Endothelial cell (in vitro differentiated cells): ENCODE data around the gene TRIM69. TPM values are rescaled to one million over a fixed set of nuclear protein-coding genes. Genes with fewer than 3 reads are reported as not detected.
"Not testable (repeated sequence)": the region's sequence is repeated elsewhere in the genome, so short reads cannot be mapped to it uniquely, and the experiment has no call there.

Experiments used
- DNase-seq: peaks from one replicate; pipeline ENCODE4 v3.0.0; 2021; ENCODE audit warnings: low spot score
- H3K27ac Mint-ChIP-seq: one replicate; pipeline ENCODE4 v1.8.0; 2021; ENCODE audit warnings: mixed read lengths, inconsistent platforms; ENCODE audit not compliant: unreplicated experiment
- H3K27me3 Mint-ChIP-seq: one replicate; pipeline ENCODE4 v1.8.0; 2021; ENCODE audit warnings: mild to moderate bottlenecking, moderate library complexity, mixed read lengths, inconsistent platforms; ENCODE audit not compliant: unreplicated experiment
- H3K36me3 Mint-ChIP-seq: one replicate; pipeline ENCODE4 v1.8.0; 2021; ENCODE audit warnings: mild to moderate bottlenecking, low read depth, mixed read lengths, inconsistent platforms; ENCODE audit not compliant: unreplicated experiment
- H3K4me1 Mint-ChIP-seq: one replicate; pipeline ENCODE4 v1.8.0; 2021; ENCODE audit warnings: mild to moderate bottlenecking, mixed read lengths, inconsistent platforms; ENCODE audit not compliant: unreplicated experiment
- H3K4me3 Mint-ChIP-seq: one replicate; pipeline ENCODE4 v1.8.0; 2021; ENCODE audit warnings: mild to moderate bottlenecking, mixed read lengths, inconsistent platforms; ENCODE audit not compliant: unreplicated experiment
- H3K9me3 Mint-ChIP-seq: one replicate; pipeline ENCODE4 v1.8.0; 2021; ENCODE audit warnings: mixed read lengths, inconsistent platforms; ENCODE audit not compliant: unreplicated experiment
- CTCF ChIP-seq: fragments of 200-600 bp; sonication (generic); IDR thresholded peaks from one replicate; pipeline ENCODE4 v1.5.0; 2021; ENCODE audit warnings: antibody characterized with exemption; ENCODE audit not compliant: unreplicated experiment
- total RNA-seq: library from RNA; stranded (reverse); fragmentation: NEBNext Ultra II Directional; extraction: Animal tissue kit (Norgen Biotek cat#: 25700); gene quantifications from one replicate; pipeline ENCODE4 v1.2.1, GENCODE V29; 2021; ENCODE audit not compliant: unreplicated experiment

The TRIM69 gene
- total RNA-seq, 1 donor from 2014 or later: 13.4 TPM

GRCh38 chr15:44727485-44728231 lies 8.7 kb upstream of the TRIM69 start:
- no peak overlapping the region for H3K4me3 Mint-ChIP-seq

GRCh38 chr15:44728232-44728575 lies 8.1 kb upstream of the TRIM69 start:
- Mint-ChIP-seq H3K27ac (peak overlapping the region; percentile 92), H3K4me1 (peaks cover 17% of the 10 kb centered on the region), H3K4me3 (peak overlapping the region; percentile 97)
- not testable (repeated sequence) for H3K9me3 Mint-ChIP-seq, H3K36me3 Mint-ChIP-seq, DNase-seq, H3K27me3 Mint-ChIP-seq

More at GRCh38 chr15:44727485-44728231, 8.7 kb upstream of the TRIM69 start:
- no peak for DNase-seq
- peaks cover 17% of the 10 kb centered on the region for H3K4me1 Mint-ChIP-seq
- no peaks in the 10 kb centered on the region for H3K9me3 Mint-ChIP-seq
- no peak for TF ChIP-seq CTCF
- H3K27me3 Mint-ChIP-seq: no peaks in the 10 kb centered on the region
- peaks cover 6% of the 10 kb centered on the region for H3K36me3 Mint-ChIP-seq
- H3K27ac Mint-ChIP-seq: peak overlapping the region; percentile 48

- TF ChIP-seq CTCF: no peak
- Mint-ChIP-seq H3K4me3 (peak overlapping the region; percentile 97), H3K4me1 (peaks cover 19% of the 10 kb centered on the region), H3K27me3 (no peaks in the 10 kb centered on the region), H3K9me3 (no peaks in the 10 kb centered on the region), H3K27ac (peak overlapping the region; percentile 92), H3K36me3 (peaks cover 6% of the 10 kb centered on the region)
- peak; percentile 84 for DNase-seq
Measured at GRCh38 chr15:44728576-44729407, 7.5 kb upstream of the TRIM69 start.

- no peak for DNase-seq
- H3K36me3 Mint-ChIP-seq: peaks cover 6% of the 10 kb centered on the region
- no peaks in the 10 kb centered on the region for H3K9me3 Mint-ChIP-seq
- TF ChIP-seq CTCF: no peak
- peaks cover 20% of the 10 kb centered on the region for H3K4me1 Mint-ChIP-seq
- H3K27me3 Mint-ChIP-seq: no peaks in the 10 kb centered on the region
- peak overlapping the region; percentile 92 for H3K27ac Mint-ChIP-seq
- H3K4me3 Mint-ChIP-seq: peak overlapping the region; percentile 97
Measured at GRCh38 chr15:44729408-44730127, 6.8 kb upstream of the TRIM69 start.

- no peak for TF ChIP-seq CTCF
- Mint-ChIP-seq H3K4me3 (no peak overlapping the region), H3K9me3 (peaks cover 3% of the 10 kb centered on the region), H3K4me1 (peaks cover 26% of the 10 kb centered on the region), H3K27ac (peak overlapping the region; percentile 19), H3K36me3 (peaks cover 6% of the 10 kb centered on the region), H3K27me3 (peaks cover 2% of the 10 kb centered on the region)
- no peak for DNase-seq
Measured at GRCh38 chr15:44734839-44735481, 1.4 kb upstream of the TRIM69 start.
